SKM-1 (cell line): ENCODE results near the gene PRSS8.

ENCODE experiments used
- DNase-seq: peaks from one replicate; lab custom pipeline; 2025; ENCODE audit not compliant: unreplicated experiment; lab: John Stamatoyannopoulos, UW

Gene PRSS8

GRCh38 chr16:31083556-31083955, 52.0 kb downstream of the PRSS8 start:
- DNase-seq: no peak

GRCh38 chr16:31083081-31083480, 52.4 kb downstream of the PRSS8 start:
- DNase-seq: no peak

GRCh38 chr16:31082368-31083045, 53.0 kb downstream of the PRSS8 start:
- no peak for DNase-seq
